Neural progenitor cell (in vitro differentiated cells): ENCODE measurements around the gene TBC1D32. TPM values are rescaled to one million over a fixed set of nuclear protein-coding genes. Genes with fewer than 3 reads are reported as not detected.
"Not testable (repeated sequence)": the region's sequence is repeated elsewhere in the genome, so short reads cannot be mapped to it uniquely, and the experiment has no call there.

Experiments
- DNase-seq: peaks from one replicate; pipeline ENCODE4 v3.0.0-alpha.2; 2016; ENCODE audit warnings: low spot score
- H2AFZ ChIP-seq: fragments of 200-600 bp; sonication (generic); replicated peaks from 2 replicates; pipeline ENCODE4 v1.6.1; 2016; ENCODE audit warnings: antibody characterized with exemption
- H3F3A ChIP-seq: fragments of 200-600 bp; sonication (generic); 2 replicates; pipeline ENCODE4 v1.6.1; 2016; ENCODE audit warnings: antibody characterized with exemption, low read depth
- H3K27ac ChIP-seq: fragments of 200-600 bp; sonication (generic); 2 replicates; pipeline ENCODE4 v1.5.1; 2016; ENCODE audit warnings: mild to moderate bottlenecking
- H3K27me3 ChIP-seq: fragments of 200-600 bp; sonication (generic); 2 replicates; pipeline ENCODE4 v1.6.1; 2016; ENCODE audit warnings: mild to moderate bottlenecking, moderate library complexity
- H3K36me3 ChIP-seq: fragments of 200-600 bp; sonication (generic); 2 replicates; pipeline ENCODE4 v1.5.1; 2016
- H3K4me1 ChIP-seq: fragments of 200-600 bp; sonication (generic); 2 replicates; pipeline ENCODE4 v1.6.1; 2016; ENCODE audit warnings: mixed run types
- H3K4me2 ChIP-seq: fragments of 200-600 bp; sonication (generic); 2 replicates; pipeline ENCODE4 v1.6.1; 2016
- H3K4me3 ChIP-seq: fragments of 200-600 bp; sonication (generic); 2 replicates; pipeline ENCODE4 v1.5.1; 2016
- H3K79me2 ChIP-seq: fragments of 200-600 bp; sonication (generic); 2 replicates; pipeline ENCODE4 v1.6.1; 2016; ENCODE audit warnings: low read depth
- H3K9ac ChIP-seq: fragments of 200-600 bp; sonication (generic); 2 replicates; pipeline ENCODE4 v1.6.1; 2016
- H3K9me3 ChIP-seq: fragments of 200-600 bp; sonication (generic); 2 replicates; pipeline ENCODE4 v1.5.1; 2016; ENCODE audit warnings: low read depth
- H4K20me1 ChIP-seq: fragments of 200-600 bp; sonication (generic); 2 replicates; pipeline ENCODE4 v1.6.1; 2016; ENCODE audit warnings: low read depth
- H3K27ac Mint-ChIP-seq: 3 replicates; pipeline ENCODE4 v1.8.0; 2021; ENCODE audit warnings: mixed read lengths
- H3K27me3 Mint-ChIP-seq: 2 replicates; pipeline ENCODE4 v1.8.0; 2022; ENCODE audit warnings: low read depth, mild to moderate bottlenecking, inconsistent platforms, moderate library complexity, mixed read lengths; ENCODE audit not compliant: insufficient read depth
- H3K36me3 Mint-ChIP-seq: 3 replicates; pipeline ENCODE4 v1.8.0; 2021; ENCODE audit warnings: mixed read lengths
- H3K4me1 Mint-ChIP-seq: 3 replicates; pipeline ENCODE4 v1.8.0; 2021; ENCODE audit warnings: mixed read lengths
- H3K4me3 Mint-ChIP-seq: 3 replicates; pipeline ENCODE4 v1.8.0; 2021; ENCODE audit warnings: mild to moderate bottlenecking, moderate library complexity, mixed read lengths
- H3K9me3 Mint-ChIP-seq: 3 replicates; pipeline ENCODE4 v1.8.0; 2020; ENCODE audit warnings: mixed read lengths
- EZH2 ChIP-seq: fragments of 200-600 bp; sonication (generic); IDR thresholded peaks from 2 replicates; pipeline ENCODE4 v1.6.1; 2017; ENCODE audit warnings: antibody characterized with exemption, mild to moderate bottlenecking, moderate library complexity
- EZH2phosphoT487 ChIP-seq: fragments of 200-600 bp; sonication (generic); IDR thresholded peaks from 2 replicates; pipeline ENCODE4 v1.6.1; 2017; ENCODE audit warnings: antibody characterized with exemption
- total RNA-seq: library from RNA; depleted of rRNA; stranded (reverse); fragments of >200 nt; gene quantifications from 2 replicates; pipeline ENCODE4 v1.2.3, GENCODE V29; 2015; ENCODE audit warnings: low replicate concordance
- TF ChIP-seq, protein P1 (sequence below): fragments of 200-600 bp; sonication (generic); IDR thresholded peaks from 2 replicates; pipeline ENCODE4 v1.5.1; 2017; ENCODE audit warnings: antibody characterized with exemption, mild to moderate bottlenecking

TBC1D32 gene
- total RNA-seq, 1 donor from 2014 or later, result 29.7 TPM

DNA sequence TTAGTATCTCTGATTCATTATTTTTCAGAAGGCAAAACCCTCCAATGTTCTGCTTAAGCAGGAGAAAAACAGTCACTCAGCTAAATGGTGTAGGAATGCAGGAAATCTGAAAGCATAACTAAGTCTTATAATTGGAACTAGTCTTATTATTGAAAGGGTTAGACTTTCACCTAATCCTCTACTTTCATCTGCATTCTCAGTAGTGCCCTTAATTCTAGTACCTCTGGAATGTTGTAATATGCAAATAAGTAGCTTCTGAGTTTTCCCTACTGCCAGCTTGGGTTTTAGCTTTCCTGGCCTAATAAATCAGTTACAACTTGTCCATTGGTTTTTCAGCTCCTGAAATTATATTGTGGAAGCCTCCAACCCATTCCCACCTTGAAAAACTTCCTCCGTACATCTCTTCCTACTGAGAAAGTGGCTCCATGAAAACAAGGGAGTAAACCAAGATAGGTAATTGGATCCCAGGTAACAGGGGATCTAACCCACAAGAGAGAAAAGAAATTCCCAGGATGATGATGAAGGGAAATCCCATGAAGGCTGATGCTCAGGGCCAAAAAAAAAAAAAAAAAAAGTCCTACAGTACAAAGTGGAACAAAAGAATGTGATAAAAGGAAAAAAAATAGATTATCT, 147.0 kb downstream of the TBC1D32 start:
- Mint-ChIP-seq H3K27me3 (no peaks in the 10 kb centered on the region), H3K36me3 (no peaks in the 10 kb centered on the region), H3K9me3 (no peaks in the 10 kb centered on the region), H3K27ac (no peak overlapping the region), H3K4me1 (no peaks in the 10 kb centered on the region), H3K4me3 (no peak overlapping the region)
- Histone ChIP-seq H3K4me1 (peaks cover 8% of the 10 kb centered on the region), H3K4me2 (no peak overlapping the region), H3K9ac (no peak overlapping the region), H3K9me3 (no peaks in the 10 kb centered on the region), H4K20me1 (no peaks in the 10 kb centered on the region), H3K27ac (no peak overlapping the region), H3K79me2 (no peaks in the 10 kb centered on the region), H2AFZ (no peak overlapping the region), H3F3A (no peaks in the 10 kb centered on the region), H3K4me3 (no peak overlapping the region), H3K36me3 (no peaks in the 10 kb centered on the region), H3K27me3 (no peaks in the 10 kb centered on the region)
- TF ChIP-seq, protein P1, sequence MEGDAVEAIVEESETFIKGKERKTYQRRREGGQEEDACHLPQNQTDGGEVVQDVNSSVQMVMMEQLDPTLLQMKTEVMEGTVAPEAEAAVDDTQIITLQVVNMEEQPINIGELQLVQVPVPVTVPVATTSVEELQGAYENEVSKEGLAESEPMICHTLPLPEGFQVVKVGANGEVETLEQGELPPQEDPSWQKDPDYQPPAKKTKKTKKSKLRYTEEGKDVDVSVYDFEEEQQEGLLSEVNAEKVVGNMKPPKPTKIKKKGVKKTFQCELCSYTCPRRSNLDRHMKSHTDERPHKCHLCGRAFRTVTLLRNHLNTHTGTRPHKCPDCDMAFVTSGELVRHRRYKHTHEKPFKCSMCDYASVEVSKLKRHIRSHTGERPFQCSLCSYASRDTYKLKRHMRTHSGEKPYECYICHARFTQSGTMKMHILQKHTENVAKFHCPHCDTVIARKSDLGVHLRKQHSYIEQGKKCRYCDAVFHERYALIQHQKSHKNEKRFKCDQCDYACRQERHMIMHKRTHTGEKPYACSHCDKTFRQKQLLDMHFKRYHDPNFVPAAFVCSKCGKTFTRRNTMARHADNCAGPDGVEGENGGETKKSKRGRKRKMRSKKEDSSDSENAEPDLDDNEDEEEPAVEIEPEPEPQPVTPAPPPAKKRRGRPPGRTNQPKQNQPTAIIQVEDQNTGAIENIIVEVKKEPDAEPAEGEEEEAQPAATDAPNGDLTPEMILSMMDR, result no peak
- no peak for TF ChIP-seq EZH2phosphoT487
- no peak for TF ChIP-seq EZH2
- DNase-seq, result no peak

GRCh38 chr6:121183742-121184141, 150.5 kb downstream of the TBC1D32 start:
- Histone ChIP-seq H2AFZ (no peak overlapping the region), H3K9me3 (no peaks in the 10 kb centered on the region), H3K79me2 (no peaks in the 10 kb centered on the region), H3K4me3 (no peak overlapping the region), H3K4me2 (no peak overlapping the region), H3K36me3 (no peaks in the 10 kb centered on the region), H3K27me3 (no peaks in the 10 kb centered on the region), H3K27ac (no peak overlapping the region), H3K4me1 (peaks cover 8% of the 10 kb centered on the region), H3F3A (no peaks in the 10 kb centered on the region), H4K20me1 (no peaks in the 10 kb centered on the region), H3K9ac (no peak overlapping the region)
- no peak overlapping the region for H3K4me3 Mint-ChIP-seq
- no peaks in the 10 kb centered on the region for H3K9me3 Mint-ChIP-seq
- H3K27me3 Mint-ChIP-seq, result no peaks in the 10 kb centered on the region
- no peaks in the 10 kb centered on the region for H3K4me1 Mint-ChIP-seq
- H3K36me3 Mint-ChIP-seq, result peaks cover 4% of the 10 kb centered on the region
- DNase-seq, result no peak
- H3K27ac Mint-ChIP-seq, result no peak overlapping the region
- TF ChIP-seq EZH2, result no peak
- no peak for TF ChIP-seq EZH2phosphoT487
- TF ChIP-seq, protein P1, result no peak

- Mint-ChIP-seq H3K4me3 (no peak overlapping the region), H3K36me3 (peaks cover 2% of the 10 kb centered on the region)
Observed at GRCh38 chr6:121175827-121176226, 158.5 kb downstream of the TBC1D32 start.

DNA sequence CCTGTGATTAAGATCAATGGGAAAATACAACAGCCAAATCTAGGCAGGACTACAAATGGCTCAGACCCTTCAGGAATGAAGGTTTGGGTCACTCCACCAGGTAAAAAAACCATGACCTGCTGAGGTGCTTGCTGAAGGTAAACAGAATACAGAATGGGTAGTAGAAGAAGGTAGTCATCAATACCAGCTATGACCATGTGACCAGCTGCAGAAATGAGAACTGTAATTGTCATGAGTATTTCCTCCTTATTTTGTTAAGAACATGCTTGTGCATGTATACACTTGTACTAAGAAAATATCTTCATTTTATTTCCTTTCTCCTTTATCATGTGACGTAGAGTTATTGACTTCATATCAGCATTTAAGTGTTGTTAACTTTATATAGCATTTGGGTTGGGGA, 161.8 kb downstream of the TBC1D32 start:
- H3K36me3 ChIP-seq, H3K4me2 ChIP-seq, H2AFZ ChIP-seq, H3K27me3 ChIP-seq, H3K9me3 ChIP-seq, H3K79me2 ChIP-seq, H3K4me1 ChIP-seq, H3F3A ChIP-seq, H3K27me3 Mint-ChIP-seq, H3K27ac ChIP-seq, H3K9me3 Mint-ChIP-seq, H3K36me3 Mint-ChIP-seq, H4K20me1 ChIP-seq, H3K4me1 Mint-ChIP-seq, H3K9ac ChIP-seq, DNase-seq, H3K27ac Mint-ChIP-seq, H3K4me3 Mint-ChIP-seq, H3K4me3 ChIP-seq: not testable (repeated sequence)

More at GRCh38 chr6:121175827-121176226, 158.5 kb downstream of the TBC1D32 start:
- Histone ChIP-seq H3K79me2 (no peaks in the 10 kb centered on the region), H3K9me3 (no peaks in the 10 kb centered on the region), H3K4me2 (no peak overlapping the region), H4K20me1 (no peaks in the 10 kb centered on the region), H3K9ac (no peak overlapping the region), H3K27me3 (no peaks in the 10 kb centered on the region), H3K27ac (no peak overlapping the region), H3K4me1 (no peaks in the 10 kb centered on the region), H2AFZ (no peak overlapping the region), H3K36me3 (no peaks in the 10 kb centered on the region), H3K4me3 (no peak overlapping the region), H3F3A (no peaks in the 10 kb centered on the region)
- Mint-ChIP-seq H3K4me1 (no peaks in the 10 kb centered on the region), H3K27ac (no peak overlapping the region), H3K9me3 (no peaks in the 10 kb centered on the region), H3K27me3 (no peaks in the 10 kb centered on the region)
- no peak for DNase-seq
- TF ChIP-seq, protein P1, result no peak
- no peak for TF ChIP-seq EZH2
- no peak for TF ChIP-seq EZH2phosphoT487
